PC-3 (cell line): Measurements from ENCODE around the gene NDUFAF4.

Source experiments
- CTCF ChIP-seq: fragments of 300-600 bp; sonication (generic); conservative IDR thresholded peaks from 2 replicates; pipeline ENCODE4 v1.5.1; 2017; ENCODE audit warnings: antibody characterized with exemption, low read depth, mild to moderate bottlenecking, low read length
- EZH2 ChIP-seq: fragments of 300-600 bp; sonication (generic); IDR thresholded peaks from one replicate; pipeline ENCODE4 v1.6.1; 2017; ENCODE audit warnings: antibody characterized with exemption, mild to moderate bottlenecking, low read length; ENCODE audit not compliant: unreplicated experiment

- TF ChIP-seq CTCF (no peak), EZH2 (no peak)
These were observed 56.3 kb downstream of the NDUFAF4 start for GRCh38 chr6:96841345-96841744.
